ENCODE results near the gene CCDC88B.
"Not testable (repeated sequence)": the region's sequence is repeated elsewhere in the genome, so short reads cannot be mapped to it uniquely, and the experiment has no call there.

Gene CCDC88B

DNA sequence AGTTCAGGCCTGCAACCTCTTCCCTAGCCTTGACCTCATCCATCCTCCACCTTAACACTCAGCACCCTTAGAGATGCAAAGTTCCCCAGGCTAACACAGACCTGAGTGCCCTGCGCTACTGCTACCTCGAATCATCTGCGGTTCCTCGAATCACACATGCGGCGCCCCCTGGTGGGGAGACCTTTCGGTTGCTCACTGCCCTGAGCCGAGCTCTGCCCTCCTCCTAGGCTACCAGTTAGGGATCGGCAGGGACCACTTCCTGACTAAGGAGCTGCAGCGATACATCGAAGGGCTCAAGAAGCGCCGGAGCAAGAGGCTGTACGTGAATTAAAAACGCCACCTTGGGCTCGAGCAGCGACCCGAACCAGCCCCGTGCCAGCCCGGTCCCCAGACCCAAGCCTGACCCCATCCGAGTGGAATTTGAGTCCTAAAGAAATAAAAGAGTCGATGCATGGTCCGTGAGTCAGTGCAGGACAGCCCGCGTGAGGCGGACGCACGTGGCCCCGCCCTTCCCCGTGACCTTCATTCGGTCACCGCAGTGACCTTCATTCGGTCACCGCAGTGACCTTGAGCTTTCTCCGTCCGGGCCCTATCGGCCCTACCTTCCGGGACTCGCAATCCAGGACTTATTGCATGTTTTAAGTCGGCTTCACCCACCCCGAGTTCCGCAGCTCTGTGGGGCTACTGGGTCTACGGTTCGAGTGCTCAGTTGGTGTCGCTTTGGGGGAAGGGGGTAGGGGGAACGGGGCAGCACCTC lies 35.5 kb upstream of the CCDC88B start:
- peak; percentile 81 for DNase-seq (ENCODE audit: low read depth)

DNA sequence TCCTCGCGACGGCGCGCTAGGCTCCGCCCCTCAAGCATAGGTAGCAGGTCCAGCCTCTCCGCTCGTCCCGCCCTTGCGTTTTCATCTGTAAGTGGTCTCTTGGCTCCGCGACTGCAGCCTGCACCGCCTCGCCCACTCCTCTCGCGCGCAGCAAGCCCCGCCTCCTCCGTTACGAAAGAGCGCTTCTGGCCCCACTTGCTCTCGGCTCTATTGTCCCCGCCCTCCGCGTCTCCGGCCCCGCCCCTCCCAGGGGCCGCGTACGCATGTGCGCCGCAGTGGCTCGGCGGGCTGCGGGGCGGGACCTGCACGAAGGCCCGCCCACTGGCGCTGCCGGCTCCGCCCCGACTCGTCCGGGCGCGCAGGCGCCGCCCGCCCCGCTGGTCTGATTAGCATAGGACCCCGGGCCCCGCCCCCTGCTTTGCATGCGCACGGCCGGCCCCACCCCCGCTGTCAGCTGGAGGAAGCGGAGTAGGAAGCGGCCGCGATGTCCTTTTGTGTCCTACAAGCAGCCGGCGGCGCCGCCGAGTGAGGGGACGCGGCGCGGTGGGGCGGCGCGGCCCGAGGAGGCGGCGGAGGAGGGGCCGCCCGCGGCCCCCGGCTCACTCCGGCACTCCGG lies 34.8 kb upstream of the CCDC88B start, which contains the start of gene ESRRA:
Gene ESRRA (plus strand): TSS at position 450 of the 616 bp plus-strand sequence. CDS start 1,656 bp downstream, outside the sequence.
- DNase-seq (ENCODE audit: low read depth), result peak; percentile 99

DNA sequence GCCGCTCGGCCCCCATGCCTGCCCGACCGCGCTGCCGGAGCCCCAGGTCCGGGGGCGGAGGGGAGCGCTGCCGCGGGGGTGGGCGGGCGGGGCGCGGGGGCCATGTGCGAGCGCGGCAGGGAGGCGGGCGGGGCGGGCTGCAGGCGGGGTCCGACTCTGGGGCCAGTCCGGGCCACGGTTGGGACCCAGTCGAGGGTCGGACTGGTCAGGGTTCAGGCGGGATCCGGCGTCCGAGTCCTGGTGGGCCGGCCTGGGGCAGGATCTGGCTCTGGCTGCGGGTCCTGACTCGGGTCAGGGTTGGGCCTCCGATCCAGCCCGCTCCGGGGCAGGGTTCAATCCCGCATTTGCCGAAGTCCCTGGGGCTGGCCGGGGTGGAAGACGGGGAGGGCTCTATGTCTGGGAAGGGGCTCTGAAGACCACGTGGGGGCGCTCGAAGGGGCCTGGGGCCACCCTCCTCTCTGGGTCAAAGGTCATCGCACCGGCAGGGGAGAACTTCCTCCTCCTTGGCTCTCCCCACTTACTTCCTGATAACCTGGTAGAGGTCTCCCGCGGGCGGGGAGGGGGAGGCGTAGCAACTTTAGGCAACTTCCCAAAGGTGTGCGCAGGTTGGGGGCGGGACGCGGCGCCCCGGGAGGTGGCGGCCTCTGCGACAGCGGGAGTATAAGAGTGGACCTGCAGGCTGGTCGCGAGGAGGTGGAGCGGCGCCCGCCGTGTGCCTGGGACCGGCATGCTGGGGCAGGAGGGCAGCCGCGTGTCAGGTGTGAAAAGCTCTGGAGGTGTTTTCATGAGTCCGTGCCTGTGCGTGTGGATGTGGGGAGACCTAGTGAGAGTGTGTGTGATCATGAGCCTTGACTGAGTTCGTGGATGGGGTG lies 34.1 kb upstream of the CCDC88B start:
- DNase-seq (ENCODE audit: low read depth), result peak; percentile 59

DNA sequence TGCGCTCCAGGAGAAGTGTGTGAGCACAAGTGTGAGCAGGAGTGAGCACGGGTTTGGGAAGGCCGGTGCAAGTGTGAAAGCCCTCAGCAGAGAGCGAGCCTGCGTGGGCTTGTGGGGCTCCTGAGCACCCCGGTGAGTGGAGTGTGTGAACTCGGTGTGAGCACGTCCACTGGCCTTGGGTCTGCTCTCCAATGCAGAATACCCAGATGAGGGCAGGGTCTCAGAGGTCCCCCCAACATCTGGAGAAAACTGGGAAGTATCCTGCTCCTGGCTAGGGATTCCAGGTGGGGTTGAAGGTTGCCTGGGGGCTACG lies 33.5 kb upstream of the CCDC88B start:
- no peak for DNase-seq (ENCODE audit: low read depth)

DNA sequence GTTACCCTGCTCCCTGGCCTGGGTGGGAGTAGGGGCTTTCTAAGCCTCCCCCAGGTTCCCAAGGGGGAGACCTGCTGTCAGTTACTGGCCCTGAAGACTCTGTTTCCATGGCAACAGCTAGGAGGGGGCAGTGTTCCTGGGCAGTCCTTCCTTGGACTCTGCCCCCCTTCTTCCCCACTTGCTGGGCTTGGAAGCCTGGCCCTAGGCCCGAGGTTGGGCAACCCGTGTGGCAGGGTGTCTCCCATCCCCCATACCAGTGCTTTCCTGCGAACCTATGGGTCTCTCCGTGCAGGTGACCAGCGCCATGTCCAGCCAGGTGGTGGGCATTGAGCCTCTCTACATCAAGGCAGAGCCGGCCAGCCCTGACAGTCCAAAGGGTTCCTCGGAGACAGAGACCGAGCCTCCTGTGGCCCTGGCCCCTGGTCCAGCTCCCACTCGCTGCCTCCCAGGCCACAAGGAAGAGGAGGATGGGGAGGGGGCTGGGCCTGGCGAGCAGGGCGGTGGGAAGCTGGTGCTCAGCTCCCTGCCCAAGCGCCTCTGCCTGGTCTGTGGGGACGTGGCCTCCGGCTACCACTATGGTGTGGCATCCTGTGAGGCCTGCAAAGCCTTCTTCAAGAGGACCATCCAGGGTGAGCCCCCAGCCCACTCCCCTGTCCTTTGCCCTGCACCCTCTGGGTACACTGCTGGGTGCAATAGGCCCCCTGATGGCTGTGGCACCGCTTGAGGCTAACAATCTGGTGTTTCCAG lies 33.0 kb upstream of the CCDC88B start:
- DNase-seq (ENCODE audit: low read depth), result no peak

DNA sequence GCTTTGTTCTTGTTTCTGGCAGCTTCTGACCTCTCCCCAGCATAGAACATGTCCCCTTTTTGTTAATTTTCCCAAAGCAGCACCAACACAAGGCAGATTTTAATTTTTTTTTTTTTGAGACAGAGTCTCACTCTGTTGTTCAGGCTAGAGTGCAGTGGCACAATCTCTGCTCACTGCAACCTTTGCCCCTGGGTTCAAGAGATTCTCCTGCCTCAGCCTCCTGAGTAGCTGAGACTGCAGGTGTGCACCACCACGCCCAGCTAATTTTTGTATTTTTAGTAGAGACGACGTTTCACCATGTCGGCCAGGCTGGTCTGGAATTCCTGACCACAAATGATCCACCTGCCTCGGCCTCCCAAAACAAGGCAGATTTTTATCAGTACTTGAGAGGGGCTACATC lies 32.2 kb upstream of the CCDC88B start:
- not testable (repeated sequence) for DNase-seq (ENCODE audit: low read depth)

DNA sequence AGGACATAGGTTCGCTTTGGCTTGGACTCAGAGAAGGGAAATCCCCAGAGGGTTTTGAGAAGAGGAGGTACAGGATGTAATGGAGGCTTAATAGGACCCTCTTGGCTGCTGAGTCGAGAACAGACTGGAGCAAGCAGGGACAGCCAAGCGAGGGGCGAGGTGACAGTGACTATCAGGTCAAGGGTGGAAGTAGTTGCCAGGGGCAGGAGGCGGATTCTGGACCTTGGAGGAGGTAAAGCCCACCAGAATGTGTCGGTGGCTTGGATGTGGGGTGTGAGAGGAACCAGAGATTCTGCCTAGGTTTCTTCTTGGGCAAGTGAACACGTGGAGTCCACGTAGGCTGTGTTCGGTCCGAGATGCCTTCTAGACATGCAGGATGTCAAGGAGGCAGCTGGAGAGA lies 27.1 kb upstream of the CCDC88B start:
- no peak for DNase-seq (ENCODE audit: low read depth)

DNA sequence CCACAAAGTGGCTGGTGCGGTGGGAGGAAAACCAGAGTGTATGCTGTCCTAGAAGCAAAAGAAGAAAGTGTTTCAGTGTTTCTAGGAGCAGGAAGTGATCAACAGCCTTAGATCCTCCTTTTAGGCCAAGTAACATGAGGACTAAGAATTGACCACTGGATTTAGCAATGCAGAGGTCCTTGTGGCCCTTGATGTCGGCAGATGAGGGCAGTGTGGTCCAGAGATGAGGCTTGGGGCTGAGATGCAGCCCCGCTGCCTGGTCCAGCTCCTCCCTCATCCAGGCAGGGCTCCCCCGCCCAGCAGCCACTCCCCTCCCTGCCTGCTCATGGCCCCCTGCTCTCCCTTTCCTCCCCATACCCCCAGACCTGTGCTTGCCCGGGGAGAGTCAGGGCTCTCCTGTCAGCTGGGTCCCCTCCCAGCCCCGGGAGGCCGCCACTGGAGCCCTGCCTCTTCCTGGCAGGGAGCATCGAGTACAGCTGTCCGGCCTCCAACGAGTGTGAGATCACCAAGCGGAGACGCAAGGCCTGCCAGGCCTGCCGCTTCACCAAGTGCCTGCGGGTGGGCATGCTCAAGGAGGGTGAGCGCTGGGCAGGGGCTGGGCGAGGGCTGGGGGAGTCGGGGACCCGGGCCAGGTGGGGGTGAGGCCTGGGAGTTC lies 26.4 kb upstream of the CCDC88B start:
- no peak for DNase-seq (ENCODE audit: low read depth)

DNA sequence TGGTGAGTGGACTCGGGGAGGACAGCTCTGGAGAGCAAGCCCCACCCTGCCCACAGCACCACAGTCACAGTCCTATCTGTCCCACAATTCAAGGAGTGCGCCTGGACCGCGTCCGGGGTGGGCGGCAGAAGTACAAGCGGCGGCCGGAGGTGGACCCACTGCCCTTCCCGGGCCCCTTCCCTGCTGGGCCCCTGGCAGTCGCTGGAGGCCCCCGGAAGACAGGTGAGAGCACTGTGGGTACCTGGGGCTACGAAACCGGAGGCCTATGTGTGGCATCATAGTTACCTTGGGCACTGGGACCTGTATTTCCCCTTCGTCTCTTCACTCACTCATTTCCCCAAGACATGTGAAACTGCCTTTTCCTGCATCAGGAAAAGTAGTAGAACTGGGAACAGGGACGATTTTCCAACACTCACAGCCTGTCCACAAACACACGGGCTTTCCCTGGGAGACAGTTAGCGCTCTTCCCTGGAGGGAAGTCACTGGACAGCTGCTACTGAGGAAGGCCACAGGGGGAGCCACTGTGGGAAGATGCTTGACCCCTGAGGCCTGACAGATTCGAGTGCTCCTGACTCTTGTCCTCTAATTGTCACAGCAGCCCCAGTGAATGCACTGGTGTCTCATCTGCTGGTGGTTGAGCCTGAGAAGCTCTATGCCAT lies 25.7 kb upstream of the CCDC88B start:
- DNase-seq (ENCODE audit: low read depth), result no peak

DNA sequence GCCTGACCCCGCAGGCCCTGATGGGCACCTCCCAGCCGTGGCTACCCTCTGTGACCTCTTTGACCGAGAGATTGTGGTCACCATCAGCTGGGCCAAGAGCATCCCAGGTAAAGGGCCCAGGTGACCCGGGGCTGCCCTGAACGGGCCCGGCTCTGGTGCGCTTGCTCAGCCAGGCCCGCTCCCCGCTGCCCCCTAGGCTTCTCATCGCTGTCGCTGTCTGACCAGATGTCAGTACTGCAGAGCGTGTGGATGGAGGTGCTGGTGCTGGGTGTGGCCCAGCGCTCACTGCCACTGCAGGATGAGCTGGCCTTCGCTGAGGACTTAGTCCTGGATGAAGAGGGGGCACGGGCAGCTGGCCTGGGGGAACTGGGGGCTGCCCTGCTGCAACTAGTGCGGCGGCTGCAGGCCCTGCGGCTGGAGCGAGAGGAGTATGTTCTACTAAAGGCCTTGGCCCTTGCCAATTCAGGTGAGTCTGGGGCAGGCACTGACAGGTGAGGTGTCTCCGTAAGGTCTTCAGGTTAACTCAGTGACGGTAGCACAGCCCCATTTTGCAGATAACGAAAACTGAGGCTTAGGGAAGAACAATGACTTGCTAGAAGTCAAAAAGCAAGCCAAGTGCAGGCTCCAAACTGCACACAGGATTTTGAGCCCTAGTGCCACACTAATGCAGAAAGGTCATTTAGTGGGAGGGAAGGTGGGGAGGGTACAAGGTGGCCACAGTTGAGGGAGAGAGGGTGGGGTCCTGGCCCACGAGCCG lies 25.0 kb upstream of the CCDC88B start:
- no peak for DNase-seq (ENCODE audit: low read depth)

DNA sequence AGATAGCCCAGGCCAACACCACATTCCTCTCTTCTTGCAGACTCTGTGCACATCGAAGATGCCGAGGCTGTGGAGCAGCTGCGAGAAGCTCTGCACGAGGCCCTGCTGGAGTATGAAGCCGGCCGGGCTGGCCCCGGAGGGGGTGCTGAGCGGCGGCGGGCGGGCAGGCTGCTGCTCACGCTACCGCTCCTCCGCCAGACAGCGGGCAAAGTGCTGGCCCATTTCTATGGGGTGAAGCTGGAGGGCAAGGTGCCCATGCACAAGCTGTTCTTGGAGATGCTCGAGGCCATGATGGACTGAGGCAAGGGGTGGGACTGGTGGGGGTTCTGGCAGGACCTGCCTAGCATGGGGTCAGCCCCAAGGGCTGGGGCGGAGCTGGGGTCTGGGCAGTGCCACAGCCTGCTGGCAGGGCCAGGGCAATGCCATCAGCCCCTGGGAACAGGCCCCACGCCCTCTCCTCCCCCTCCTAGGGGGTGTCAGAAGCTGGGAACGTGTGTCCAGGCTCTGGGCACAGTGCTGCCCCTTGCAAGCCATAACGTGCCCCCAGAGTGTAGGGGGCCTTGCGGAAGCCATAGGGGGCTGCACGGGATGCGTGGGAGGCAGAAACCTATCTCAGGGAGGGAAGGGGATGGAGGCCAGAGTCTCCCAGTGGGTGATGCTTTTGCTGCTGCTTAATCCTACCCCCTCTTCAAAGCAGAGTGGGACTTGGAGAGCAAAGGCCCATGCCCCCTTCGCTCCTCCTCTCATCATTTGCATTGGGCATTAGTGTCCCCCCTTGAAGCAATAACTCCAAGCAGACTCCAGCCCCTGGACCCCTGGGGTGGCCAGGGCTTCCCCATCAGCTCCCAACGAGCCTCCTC lies 24.1 kb upstream of the CCDC88B start:
- not testable (repeated sequence) for DNase-seq (ENCODE audit: low read depth)

DNA sequence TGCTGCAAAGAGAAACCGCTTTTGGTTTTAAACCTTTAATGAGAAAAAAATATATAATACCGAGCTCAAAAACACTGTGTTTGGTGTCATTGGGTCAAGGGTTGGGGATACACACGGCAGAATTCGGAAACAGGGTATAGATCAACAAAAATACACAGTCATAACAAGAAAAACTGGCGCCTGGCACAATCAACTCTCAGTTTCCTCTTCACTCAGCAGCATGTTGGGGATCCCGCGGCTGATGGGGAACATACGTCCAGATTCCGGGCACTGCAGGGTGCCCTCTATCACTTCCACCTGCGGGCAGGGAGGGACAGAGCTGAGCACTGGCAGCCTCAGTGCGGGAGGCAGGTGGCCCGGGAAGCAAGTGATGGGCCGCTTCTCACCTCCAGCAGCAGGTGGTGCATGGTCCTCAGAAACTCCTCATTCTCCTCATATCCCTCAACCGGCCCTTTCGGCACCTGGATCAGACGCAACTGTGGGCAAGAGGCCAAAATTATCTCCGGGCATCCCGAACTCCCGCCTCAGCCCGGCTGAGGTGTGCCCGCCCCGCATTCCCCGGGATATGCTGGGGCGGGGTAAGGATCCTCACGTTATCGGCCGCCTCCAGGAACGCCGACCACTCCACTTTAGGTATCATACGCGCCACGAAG lies 23.2 kb upstream of the CCDC88B start:
- DNase-seq (ENCODE audit: low read depth), result no peak

DNA sequence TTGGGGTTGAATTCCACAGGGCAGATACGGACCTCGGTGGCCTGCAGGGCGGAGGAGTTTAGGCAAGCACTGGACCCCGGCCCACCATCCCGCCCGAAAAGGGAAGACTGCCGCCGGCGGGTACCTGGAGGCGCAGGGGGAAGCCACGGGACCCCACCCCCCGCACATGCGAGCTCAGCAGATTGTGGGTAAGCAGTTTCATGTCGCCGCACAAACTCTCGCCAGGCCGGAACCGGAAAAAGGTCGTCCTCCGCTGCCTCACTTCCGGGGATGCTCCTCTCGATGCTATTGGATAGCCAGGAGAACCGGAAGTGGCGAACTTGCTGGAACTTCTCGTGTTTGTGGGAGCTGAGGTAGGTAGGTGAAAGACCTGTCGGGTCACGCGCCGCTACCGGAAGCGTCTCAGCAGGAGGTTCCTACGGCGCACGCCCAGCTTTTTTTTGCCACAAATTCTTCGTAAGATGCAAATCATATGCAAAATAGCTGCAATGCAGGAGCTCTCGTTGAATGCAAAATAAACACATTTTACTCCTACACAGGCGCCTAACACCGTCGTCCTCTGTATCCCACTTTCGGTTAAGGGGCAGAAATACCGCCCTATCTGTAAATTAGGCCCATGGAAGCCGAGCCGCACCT lies 22.6 kb upstream of the CCDC88B start, which contains the start of gene TRMT112:
Gene TRMT112 (minus strand): TSS at position 235 of the 636 bp plus-strand sequence. CDS start 33 bp downstream, at position 202.
- peak; percentile 90 for DNase-seq (ENCODE audit: low read depth)

DNA sequence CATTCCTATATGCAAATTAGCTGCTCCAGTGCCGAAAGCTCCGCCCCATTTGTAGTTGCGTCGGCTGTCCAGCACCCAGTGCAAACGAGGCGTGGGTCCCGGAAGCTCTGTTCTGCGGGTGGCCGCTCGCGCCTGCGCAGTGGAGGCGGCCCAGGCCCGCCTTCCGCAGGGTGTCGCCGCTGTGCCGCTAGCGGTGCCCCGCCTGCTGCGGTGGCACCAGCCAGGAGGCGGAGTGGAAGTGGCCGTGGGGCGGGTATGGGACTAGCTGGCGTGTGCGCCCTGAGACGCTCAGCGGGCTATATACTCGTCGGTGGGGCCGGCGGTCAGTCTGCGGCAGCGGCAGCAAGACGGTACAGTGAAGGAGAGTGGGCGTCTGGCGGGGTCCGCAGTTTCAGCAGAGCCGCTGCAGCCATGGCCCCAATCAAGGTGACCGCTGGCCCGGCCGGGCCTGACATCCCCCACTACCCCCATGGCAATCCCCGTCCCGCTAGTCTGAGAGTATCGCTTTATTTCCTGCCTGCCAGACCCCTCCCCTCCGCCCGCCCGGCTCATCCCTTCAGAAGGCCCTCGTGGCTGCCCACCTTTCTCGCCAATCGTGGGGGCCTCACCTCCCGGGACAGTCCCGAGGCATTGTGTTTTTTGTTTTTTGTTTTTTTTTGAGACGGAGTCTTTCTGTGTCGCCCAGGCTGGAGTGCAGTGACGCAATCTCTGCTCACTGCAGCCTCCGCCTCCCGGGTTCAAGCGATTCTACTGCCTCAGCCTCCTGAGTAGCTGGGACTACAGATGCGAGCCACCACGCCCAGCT lies 21.8 kb upstream of the CCDC88B start, which contains the start of gene PRDX5:
Gene PRDX5 (plus strand): TSS at position 161 of the 805 bp plus-strand sequence. CDS start 95 bp downstream, at position 256.
- DNase-seq (ENCODE audit: low read depth), result peak; percentile 93

DNA sequence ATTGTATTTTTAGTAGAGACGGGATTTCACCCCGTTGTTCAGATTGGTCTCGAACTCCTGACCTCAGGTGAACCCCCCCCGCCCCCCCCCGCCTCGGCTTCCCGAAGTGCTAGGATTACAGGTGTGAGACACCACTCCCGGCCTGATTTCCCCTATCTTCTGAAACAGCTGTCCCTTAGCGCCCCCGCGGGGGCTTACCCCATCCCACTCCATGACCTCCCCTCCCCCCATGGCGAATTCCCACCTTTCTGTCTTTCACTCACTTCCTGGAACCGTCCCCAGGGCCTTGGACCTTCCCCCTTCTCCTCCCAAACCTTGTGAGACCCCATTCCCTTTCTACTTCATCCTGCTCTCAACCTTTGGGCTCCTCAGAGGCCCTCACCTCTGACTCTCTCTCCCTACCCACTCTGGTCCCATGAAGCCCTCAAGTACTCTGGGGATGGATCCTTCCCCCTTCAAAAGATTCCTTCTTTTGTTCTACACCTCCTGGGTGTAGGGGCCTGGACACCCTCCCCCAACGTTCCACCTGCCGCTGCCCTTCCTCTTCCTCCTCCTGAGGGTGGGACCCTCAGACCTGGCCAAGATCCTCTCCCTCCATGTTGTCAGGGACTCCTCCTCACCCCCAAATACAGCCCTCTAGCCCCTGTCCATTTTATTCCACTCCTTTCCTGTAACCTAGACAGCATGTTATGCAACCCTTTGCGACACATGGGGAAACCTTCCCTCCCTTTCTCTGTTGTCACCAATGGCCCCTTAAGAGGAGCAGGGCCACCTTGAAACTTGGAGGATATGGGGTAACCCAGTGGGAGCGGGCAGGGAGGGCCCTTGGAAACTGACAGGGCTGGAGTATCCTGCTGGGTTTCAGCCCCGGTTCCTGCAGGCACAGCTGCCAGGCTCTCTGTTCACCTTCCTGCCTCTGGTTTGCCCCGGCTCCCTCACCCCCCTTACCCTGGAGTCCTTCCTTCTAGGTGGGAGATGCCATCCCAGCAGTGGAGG lies 20.9 kb upstream of the CCDC88B start:
- no peak for DNase-seq (ENCODE audit: low read depth)

DNA sequence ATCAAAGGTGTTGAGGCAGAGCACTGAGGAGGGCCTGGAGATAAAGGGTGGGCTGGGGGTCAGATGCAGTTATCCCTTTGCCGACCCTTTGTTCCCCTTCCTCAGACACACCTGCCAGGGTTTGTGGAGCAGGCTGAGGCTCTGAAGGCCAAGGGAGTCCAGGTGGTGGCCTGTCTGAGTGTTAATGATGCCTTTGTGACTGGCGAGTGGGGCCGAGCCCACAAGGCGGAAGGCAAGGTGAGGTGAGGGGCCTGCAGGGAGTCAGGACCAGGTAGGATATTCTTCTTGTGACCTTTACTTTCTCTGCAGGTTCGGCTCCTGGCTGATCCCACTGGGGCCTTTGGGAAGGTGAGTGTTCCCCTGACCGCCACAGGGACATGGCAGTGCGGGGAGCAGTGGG lies 19.4 kb upstream of the CCDC88B start:
- DNase-seq (ENCODE audit: low read depth), result no peak
